KMS-11 (cell line): Measurements from ENCODE around the gene RPRD1B.

Experiments used
- H2AFZ ChIP-seq: fragments of 200-600 bp; sonication (generic); 2 replicates; pipeline ENCODE4 v1.6.1; 2016; ENCODE audit warnings: antibody characterized with exemption, mixed run types, low read depth
- H3K27ac ChIP-seq: fragments of 200-600 bp; sonication (generic); 2 replicates; pipeline ENCODE4 v1.6.1; 2016; ENCODE audit warnings: mild to moderate bottlenecking, mixed run types
- H3K27me3 ChIP-seq: fragments of 200-600 bp; sonication (generic); 2 replicates; pipeline ENCODE4 v1.6.1; 2017; ENCODE audit warnings: mild to moderate bottlenecking, low read depth, mixed run types, moderate library complexity; ENCODE audit not compliant: insufficient read depth
- H3K36me3 ChIP-seq: fragments of 200-600 bp; sonication (generic); 2 replicates; pipeline ENCODE4 v1.6.1; 2017; ENCODE audit warnings: mild to moderate bottlenecking, mixed run types; ENCODE audit not compliant: insufficient read depth
- H3K4me1 ChIP-seq: fragments of 200-600 bp; sonication (generic); 2 replicates; pipeline ENCODE4 v1.6.1; 2016; ENCODE audit warnings: mild to moderate bottlenecking, low read depth, mixed run types; ENCODE audit not compliant: poor library complexity, severe bottlenecking
- H3K4me2 ChIP-seq: fragments of 200-600 bp; sonication (generic); 2 replicates; pipeline ENCODE4 v1.7.0; 2016; ENCODE audit warnings: mild to moderate bottlenecking, mixed run types
- H3K4me3 ChIP-seq: fragments of 200-600 bp; sonication (generic); IDR thresholded peaks from 2 replicates; pipeline ENCODE4 v1.6.1; 2017; ENCODE audit warnings: low read depth, low read length, mixed read lengths; ENCODE audit not compliant: insufficient read depth
- H3K79me2 ChIP-seq: fragments of 200-600 bp; sonication (generic); 2 replicates; pipeline ENCODE4 v1.6.1; 2016; ENCODE audit warnings: low read depth, mixed run types; ENCODE audit not compliant: insufficient read depth
- H3K9ac ChIP-seq: fragments of 200-600 bp; sonication (generic); 2 replicates; pipeline ENCODE4 v1.6.1; 2016; ENCODE audit warnings: mild to moderate bottlenecking, mixed run types
- H4K20me1 ChIP-seq: fragments of 200-600 bp; sonication (generic); 2 replicates; pipeline ENCODE4 v1.6.1; 2016; ENCODE audit warnings: mild to moderate bottlenecking, mixed run types; ENCODE audit not compliant: insufficient read depth
- CTCF ChIP-seq: fragments of 200-600 bp; sonication (generic); conservative IDR thresholded peaks from 2 replicates; pipeline ENCODE4 v1.6.1; 2017; ENCODE audit warnings: low read depth, mild to moderate bottlenecking, antibody characterized with exemption, low read length, moderate library complexity, mixed read lengths

The RPRD1B gene

GRCh38 chr20:38120625-38120988, 87.1 kb downstream of the RPRD1B start:
- TF ChIP-seq CTCF: no peak
- no peaks in the 10 kb centered on the region for H3K27me3 ChIP-seq
- no peak overlapping the region for H3K27ac ChIP-seq
- H3K4me1 ChIP-seq: no peaks in the 10 kb centered on the region
- H3K79me2 ChIP-seq: no peaks in the 10 kb centered on the region
- H3K4me2 ChIP-seq: no peak overlapping the region
- H3K9ac ChIP-seq: no peak overlapping the region
- no peaks in the 10 kb centered on the region for H3K36me3 ChIP-seq
- H2AFZ ChIP-seq: no peak overlapping the region
- no peaks in the 10 kb centered on the region for H4K20me1 ChIP-seq
- H3K4me3 ChIP-seq: no peak overlapping the region

- Histone ChIP-seq H3K79me2 (no peaks in the 10 kb centered on the region), H3K27ac (no peak overlapping the region), H3K27me3 (no peaks in the 10 kb centered on the region), H3K4me1 (no peaks in the 10 kb centered on the region), H3K9ac (no peak overlapping the region), H2AFZ (no peak overlapping the region), H3K4me3 (no peak overlapping the region), H3K36me3 (no peaks in the 10 kb centered on the region), H3K4me2 (no peak overlapping the region), H4K20me1 (no peaks in the 10 kb centered on the region)
- no peak for TF ChIP-seq CTCF
These were observed 88.2 kb downstream of the RPRD1B start for GRCh38 chr20:38121741-38122140.

GRCh38 chr20:38123021-38123587, 89.6 kb downstream of the RPRD1B start:
- Histone ChIP-seq H3K9ac (no peak overlapping the region), H3K4me2 (no peak overlapping the region), H3K79me2 (no peaks in the 10 kb centered on the region), H2AFZ (no peak overlapping the region), H3K4me3 (no peak overlapping the region), H3K36me3 (no peaks in the 10 kb centered on the region), H3K27ac (no peak overlapping the region), H3K4me1 (no peaks in the 10 kb centered on the region), H4K20me1 (no peaks in the 10 kb centered on the region), H3K27me3 (no peaks in the 10 kb centered on the region)
- TF ChIP-seq CTCF: no peak

GRCh38 chr20:38125157-38126056, 91.9 kb downstream of the RPRD1B start:
- Histone ChIP-seq H3K79me2 (no peaks in the 10 kb centered on the region), H3K4me2 (no peak overlapping the region), H3K4me1 (no peaks in the 10 kb centered on the region), H3K4me3 (no peak overlapping the region), H4K20me1 (no peaks in the 10 kb centered on the region), H3K36me3 (no peaks in the 10 kb centered on the region), H3K27ac (no peak overlapping the region), H3K9ac (no peak overlapping the region), H2AFZ (no peak overlapping the region), H3K27me3 (no peaks in the 10 kb centered on the region)
- no peak for TF ChIP-seq CTCF
